OCI-LY3 (cell line): ENCODE results near the gene PPM1B.

ENCODE experiments used
- H2AFZ ChIP-seq: fragments of 200-600, 300-600 bp; shearing (Covaris generic); 2 replicates; pipeline ENCODE4 v1.6.0; 2014; ENCODE audit warnings: antibody characterized with exemption, low read depth, low read length
- H3K27ac ChIP-seq: fragments of 200-600, 300-600 bp; sonication (generic); 2 replicates; pipeline ENCODE4 v1.5.1; 2014; ENCODE audit warnings: mild to moderate bottlenecking, low read length, moderate library complexity, mixed read lengths
- H3K27me3 ChIP-seq: fragments of 200-600, 300-600 bp; sonication (generic); 2 replicates; pipeline ENCODE4 v1.6.1; 2014; ENCODE audit warnings: low read depth, low read length, mixed read lengths
- H3K36me3 ChIP-seq: fragments of 200-600, 300-600 bp; sonication (generic); replicated peaks from 2 replicates; pipeline ENCODE3; 2014; ENCODE audit warnings: low read depth, low read length, mixed read lengths
- H3K4me1 ChIP-seq: fragments of 300-600, 200-600 bp; sonication (generic); 2 replicates; pipeline ENCODE4 v1.6.1; 2014; ENCODE audit warnings: low read length, mixed read lengths
- H3K4me2 ChIP-seq: fragments of 200-600, 300-600 bp; sonication (generic); 2 replicates; pipeline ENCODE4 v1.6.1; 2014; ENCODE audit warnings: low read length, mixed read lengths
- H3K4me3 ChIP-seq: fragments of 300-600, 200-600 bp; sonication (generic); 2 replicates; pipeline ENCODE4 v1.5.1; 2014; ENCODE audit warnings: antibody characterized with exemption, mild to moderate bottlenecking, low read length, moderate library complexity
- H3K79me2 ChIP-seq: fragments of 300-600, 200-600 bp; shearing (Covaris generic); 2 replicates; pipeline ENCODE4 v1.6.1; 2014; ENCODE audit warnings: mild to moderate bottlenecking, low read length, mixed read lengths
- H3K9ac ChIP-seq: fragments of 300-600, 200-600 bp; shearing (Covaris generic); 2 replicates; pipeline ENCODE4 v1.6.0; 2014; ENCODE audit warnings: mild to moderate bottlenecking, low read length, moderate library complexity
- H3K9me3 ChIP-seq: fragments of 200-600, 300-600 bp; shearing (Covaris generic); 2 replicates; pipeline ENCODE4 v1.6.1; 2014; ENCODE audit warnings: low read length, mixed read lengths; ENCODE audit not compliant: insufficient read depth
- H4K20me1 ChIP-seq: fragments of 200-600, 300-600 bp; sonication (generic); 2 replicates; pipeline ENCODE4 v1.6.1; 2016; ENCODE audit warnings: low read length, mixed read lengths; ENCODE audit not compliant: insufficient read depth
- EZH2phosphoT487 ChIP-seq: fragments of 200-600 bp; shearing (Covaris generic); IDR thresholded peaks from 2 replicates; pipeline ENCODE4 v1.6.1; 2018; ENCODE audit warnings: antibody characterized with exemption, mixed run types, low read depth
- TF ChIP-seq, protein P1 (sequence below): fragments of 200-600, 300-600 bp; sonication (generic); IDR thresholded peaks from 2 replicates; pipeline ENCODE4 v1.5.1; 2014; ENCODE audit warnings: antibody characterized with exemption, low read length, low read depth

Gene PPM1B

GRCh38 chr2:44210362-44210761 is 41.7 kb downstream of the PPM1B start:
- TF ChIP-seq, protein P1, sequence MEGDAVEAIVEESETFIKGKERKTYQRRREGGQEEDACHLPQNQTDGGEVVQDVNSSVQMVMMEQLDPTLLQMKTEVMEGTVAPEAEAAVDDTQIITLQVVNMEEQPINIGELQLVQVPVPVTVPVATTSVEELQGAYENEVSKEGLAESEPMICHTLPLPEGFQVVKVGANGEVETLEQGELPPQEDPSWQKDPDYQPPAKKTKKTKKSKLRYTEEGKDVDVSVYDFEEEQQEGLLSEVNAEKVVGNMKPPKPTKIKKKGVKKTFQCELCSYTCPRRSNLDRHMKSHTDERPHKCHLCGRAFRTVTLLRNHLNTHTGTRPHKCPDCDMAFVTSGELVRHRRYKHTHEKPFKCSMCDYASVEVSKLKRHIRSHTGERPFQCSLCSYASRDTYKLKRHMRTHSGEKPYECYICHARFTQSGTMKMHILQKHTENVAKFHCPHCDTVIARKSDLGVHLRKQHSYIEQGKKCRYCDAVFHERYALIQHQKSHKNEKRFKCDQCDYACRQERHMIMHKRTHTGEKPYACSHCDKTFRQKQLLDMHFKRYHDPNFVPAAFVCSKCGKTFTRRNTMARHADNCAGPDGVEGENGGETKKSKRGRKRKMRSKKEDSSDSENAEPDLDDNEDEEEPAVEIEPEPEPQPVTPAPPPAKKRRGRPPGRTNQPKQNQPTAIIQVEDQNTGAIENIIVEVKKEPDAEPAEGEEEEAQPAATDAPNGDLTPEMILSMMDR: no peak
- no peak for TF ChIP-seq EZH2phosphoT487
- no peak overlapping the region for H3K27ac ChIP-seq
- no peak overlapping the region for H3K9ac ChIP-seq
- no peaks in the 10 kb centered on the region for H3K9me3 ChIP-seq
- H4K20me1 ChIP-seq: peaks cover 11% of the 10 kb centered on the region
- no peak overlapping the region for H2AFZ ChIP-seq
- H3K79me2 ChIP-seq: peaks cover 21% of the 10 kb centered on the region
- peaks cover 5% of the 10 kb centered on the region for H3K36me3 ChIP-seq
- no peak overlapping the region for H3K4me3 ChIP-seq
- no peaks in the 10 kb centered on the region for H3K27me3 ChIP-seq
- no peak overlapping the region for H3K4me2 ChIP-seq
- H3K4me1 ChIP-seq: no peaks in the 10 kb centered on the region

DNA sequence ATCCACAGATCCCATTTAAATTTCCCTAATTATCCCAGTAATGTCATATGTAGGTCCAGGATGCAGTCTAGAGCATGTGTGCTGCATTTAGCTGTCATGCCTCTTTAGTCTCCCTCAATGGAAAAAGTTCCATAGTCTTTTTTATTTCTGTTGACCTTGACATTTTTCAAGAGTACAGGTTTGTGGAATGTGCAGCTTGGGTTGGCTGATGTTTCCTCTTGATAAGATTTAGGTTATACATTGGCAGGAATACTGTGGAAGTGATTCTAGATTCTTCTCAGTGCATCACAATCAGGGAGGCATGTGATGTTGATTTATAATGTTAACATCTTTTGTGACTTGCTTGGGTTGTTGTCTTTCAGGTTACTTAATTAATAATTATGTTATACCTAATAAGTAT is 42.5 kb downstream of the PPM1B start:
- TF ChIP-seq EZH2phosphoT487: no peak
- TF ChIP-seq, protein P1: no peak
- no peaks in the 10 kb centered on the region for H3K4me1 ChIP-seq
- no peak overlapping the region for H3K4me2 ChIP-seq
- no peak overlapping the region for H2AFZ ChIP-seq
- no peak overlapping the region for H3K27ac ChIP-seq
- H3K27me3 ChIP-seq: no peaks in the 10 kb centered on the region
- H3K79me2 ChIP-seq: peaks cover 25% of the 10 kb centered on the region
- no peak overlapping the region for H3K9ac ChIP-seq
- no peak overlapping the region for H3K4me3 ChIP-seq
- no peaks in the 10 kb centered on the region for H3K9me3 ChIP-seq
- H3K36me3 ChIP-seq: peaks cover 7% of the 10 kb centered on the region
- peaks cover 11% of the 10 kb centered on the region for H4K20me1 ChIP-seq

DNA sequence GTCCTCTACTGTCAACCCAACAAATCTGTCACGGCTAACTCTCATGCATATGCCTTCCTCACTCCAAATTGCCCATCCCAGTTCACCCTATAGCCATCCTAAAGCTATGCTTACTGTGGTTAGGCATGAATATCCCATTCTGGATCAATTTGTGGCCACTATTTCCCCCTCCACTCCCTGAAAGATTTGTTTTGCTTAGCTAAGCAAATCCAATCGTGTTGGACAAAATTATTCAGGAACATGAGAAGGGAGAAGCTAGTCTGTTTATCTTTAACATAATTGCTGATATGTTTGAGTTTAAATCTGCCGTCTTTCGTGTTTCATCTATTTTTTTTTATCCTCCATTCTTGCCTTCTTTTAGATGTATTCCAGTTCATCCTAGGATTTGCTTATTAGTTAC is 43.6 kb downstream of the PPM1B start:
- H3K4me3 ChIP-seq: no peak overlapping the region
- H3K4me2 ChIP-seq: no peak overlapping the region
- no peaks in the 10 kb centered on the region for H3K4me1 ChIP-seq
- TF ChIP-seq, protein P1: no peak
- no peak for TF ChIP-seq EZH2phosphoT487
- H3K36me3 ChIP-seq: peaks cover 8% of the 10 kb centered on the region
- H3K9ac ChIP-seq: no peak overlapping the region
- H3K27me3 ChIP-seq: no peaks in the 10 kb centered on the region
- no peaks in the 10 kb centered on the region for H3K9me3 ChIP-seq
- peaks cover 22% of the 10 kb centered on the region for H3K79me2 ChIP-seq
- peaks cover 5% of the 10 kb centered on the region for H4K20me1 ChIP-seq
- no peak overlapping the region for H3K27ac ChIP-seq
- no peak overlapping the region for H2AFZ ChIP-seq

- Histone ChIP-seq H4K20me1 (peaks cover 5% of the 10 kb centered on the region; the same call in 1 of the 2 replicates), H3K4me1 (no peaks in the 10 kb centered on the region), H3K4me2 (no peak overlapping the region), H3K27ac (no peak overlapping the region), H2AFZ (no peak overlapping the region), H3K4me3 (no peak overlapping the region), H3K9me3 (no peaks in the 10 kb centered on the region), H3K9ac (no peak overlapping the region), H3K27me3 (no peaks in the 10 kb centered on the region), H3K79me2 (peaks cover 14% of the 10 kb centered on the region; the same call in 1 of the 2 replicates), H3K36me3 (peaks cover 11% of the 10 kb centered on the region)
- TF ChIP-seq, protein P1: no peak
- TF ChIP-seq EZH2phosphoT487: no peak
Observed at GRCh38 chr2:44215827-44216226, 47.2 kb downstream of the PPM1B start.
